HG03159 (cell line): ENCODE results near the gene NPY2R.

Source experiments
- ATAC-seq: cut with Tn5 transposase; IDR thresholded peaks from one replicate; pipeline ENCODE4 v1.9.1; 2021; ENCODE audit warnings: mild to moderate bottlenecking, moderate library complexity; ENCODE audit not compliant: unreplicated experiment

The NPY2R gene

DNA sequence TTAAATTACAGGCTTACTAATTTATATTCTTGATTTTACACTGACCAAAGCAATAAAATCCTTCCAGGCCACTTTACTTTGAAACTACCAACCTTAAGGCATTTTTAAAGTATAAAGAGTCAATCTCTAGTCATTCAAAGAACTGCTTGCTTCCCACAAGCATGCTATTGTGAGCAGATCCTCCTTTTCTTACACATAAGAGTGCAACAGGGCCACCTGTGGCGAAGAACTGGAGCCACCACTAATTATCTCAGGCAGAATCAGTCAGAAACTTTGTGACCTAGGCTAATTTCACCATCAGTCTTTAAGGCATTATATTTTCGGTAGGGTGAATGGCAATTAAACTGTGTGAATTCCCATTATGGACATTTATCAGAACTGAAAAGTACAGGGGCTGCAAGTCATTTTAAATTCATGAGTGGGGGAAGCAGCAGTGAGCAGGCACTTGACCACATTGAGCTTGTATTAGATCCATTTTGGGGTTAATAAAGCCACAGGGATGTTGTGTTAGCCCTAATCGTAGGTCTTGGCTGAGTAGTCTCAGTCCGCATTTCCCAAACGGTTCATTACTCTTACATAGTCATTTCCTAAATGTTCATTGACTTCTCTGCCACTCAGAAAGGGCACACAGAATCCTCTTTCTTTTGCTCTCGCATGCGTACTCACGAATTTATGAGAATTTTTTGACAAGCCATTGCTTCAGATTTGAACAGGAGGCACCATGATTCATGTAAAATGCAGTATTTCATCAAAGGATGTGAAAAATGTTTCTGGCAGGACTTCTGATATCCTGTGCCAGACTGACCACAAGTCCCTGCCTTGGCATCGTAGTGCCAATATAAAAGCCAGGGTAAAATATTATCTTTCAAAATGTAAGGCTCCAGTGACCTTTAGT is 39.8 kb downstream of the NPY2R start:
- ATAC-seq, result no peak

DNA sequence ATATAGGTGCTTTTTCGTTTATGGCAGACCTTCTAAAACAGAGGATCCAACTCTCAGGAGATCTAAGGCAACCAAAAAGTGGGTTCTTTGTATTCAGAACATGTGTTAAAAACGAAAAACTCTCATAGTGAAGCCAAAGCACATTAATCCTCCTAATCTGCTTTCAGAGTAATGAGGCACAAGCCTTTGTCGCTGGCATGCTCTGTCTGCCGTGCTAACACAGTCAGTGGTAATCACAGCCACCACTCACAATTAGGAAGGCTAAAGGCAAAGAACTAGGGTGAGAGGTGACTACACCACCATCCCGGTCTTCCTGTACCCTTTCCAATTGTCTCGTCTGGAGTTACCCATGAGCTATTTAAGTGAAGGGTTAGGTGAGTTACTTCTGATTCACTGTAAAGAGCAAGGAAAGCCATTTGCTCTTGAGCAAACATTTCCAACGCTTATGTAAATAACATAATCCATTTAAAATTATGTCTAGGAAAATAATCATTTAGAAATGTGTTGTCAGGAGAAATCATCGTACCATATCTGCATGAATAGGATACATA is 40.7 kb downstream of the NPY2R start:
- ATAC-seq, result no peak

DNA sequence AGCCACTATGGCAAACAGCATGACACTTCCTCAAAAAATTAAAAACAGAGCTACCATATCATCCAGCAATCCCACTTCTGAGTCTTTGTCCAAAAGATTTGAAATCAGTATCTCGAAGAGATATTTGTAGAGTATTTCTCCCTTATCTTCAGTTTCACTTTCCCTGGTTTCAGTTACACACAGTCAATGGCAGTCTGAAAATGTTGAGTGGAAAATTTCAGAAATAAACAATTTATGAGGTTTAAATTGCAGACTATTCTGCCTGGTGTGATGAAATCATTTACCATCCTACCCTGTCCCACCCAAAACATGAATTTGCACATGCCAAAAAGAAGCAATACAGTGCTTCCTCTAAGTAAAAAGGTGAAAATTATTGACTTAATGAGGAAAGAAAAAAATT is 43.9 kb downstream of the NPY2R start:
- ATAC-seq, result no peak

DNA sequence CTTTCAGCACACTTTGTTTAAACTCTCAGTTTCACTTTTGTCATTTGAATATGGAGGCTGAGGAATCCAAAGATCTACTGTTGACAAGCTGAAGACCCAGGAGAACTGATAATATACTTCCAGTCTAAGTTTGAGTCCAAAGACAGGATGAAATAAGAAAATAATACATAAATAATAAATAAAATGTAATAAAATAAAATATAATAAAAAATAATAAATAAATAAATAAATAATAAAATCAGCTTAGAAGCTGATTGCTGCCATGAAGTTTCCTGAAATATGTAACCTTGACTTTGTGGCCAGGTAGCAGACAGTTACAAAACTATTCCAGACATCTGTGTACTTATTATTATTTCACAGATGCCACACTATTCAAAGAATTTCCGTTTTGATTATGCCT is 55.0 kb downstream of the NPY2R start:
- no peak for ATAC-seq

DNA sequence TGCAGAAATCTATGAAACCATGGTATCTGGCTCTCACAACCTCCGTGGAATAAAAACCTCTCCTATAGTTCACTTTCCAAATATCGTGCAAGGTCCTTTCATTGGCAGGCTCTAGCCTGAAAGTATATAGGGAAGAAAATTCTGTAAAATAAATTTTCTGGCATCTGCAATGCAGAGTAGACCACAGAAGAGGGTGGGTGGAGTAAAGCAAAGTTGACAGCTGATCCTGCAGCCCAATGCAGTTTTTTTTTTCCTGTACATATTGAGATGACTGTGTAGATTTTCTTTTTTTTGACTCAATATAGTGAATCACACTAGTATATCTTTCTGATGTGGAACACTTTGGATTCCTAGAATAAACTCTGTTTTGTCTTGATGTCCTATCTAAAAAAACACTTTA is 56.7 kb downstream of the NPY2R start:
- no peak for ATAC-seq
